HG02973 (cell line): Measurements from ENCODE around the gene POLR3GL.
A peak's percentile ranks its signal among the peaks of the same experiment; 100 is the strongest.

Source experiments
- ATAC-seq: cut with Tn5 transposase; IDR thresholded peaks from one replicate; pipeline ENCODE4 v1.9.1; 2021; ENCODE audit warnings: moderate library complexity; ENCODE audit not compliant: unreplicated experiment

The POLR3GL gene

DNA sequence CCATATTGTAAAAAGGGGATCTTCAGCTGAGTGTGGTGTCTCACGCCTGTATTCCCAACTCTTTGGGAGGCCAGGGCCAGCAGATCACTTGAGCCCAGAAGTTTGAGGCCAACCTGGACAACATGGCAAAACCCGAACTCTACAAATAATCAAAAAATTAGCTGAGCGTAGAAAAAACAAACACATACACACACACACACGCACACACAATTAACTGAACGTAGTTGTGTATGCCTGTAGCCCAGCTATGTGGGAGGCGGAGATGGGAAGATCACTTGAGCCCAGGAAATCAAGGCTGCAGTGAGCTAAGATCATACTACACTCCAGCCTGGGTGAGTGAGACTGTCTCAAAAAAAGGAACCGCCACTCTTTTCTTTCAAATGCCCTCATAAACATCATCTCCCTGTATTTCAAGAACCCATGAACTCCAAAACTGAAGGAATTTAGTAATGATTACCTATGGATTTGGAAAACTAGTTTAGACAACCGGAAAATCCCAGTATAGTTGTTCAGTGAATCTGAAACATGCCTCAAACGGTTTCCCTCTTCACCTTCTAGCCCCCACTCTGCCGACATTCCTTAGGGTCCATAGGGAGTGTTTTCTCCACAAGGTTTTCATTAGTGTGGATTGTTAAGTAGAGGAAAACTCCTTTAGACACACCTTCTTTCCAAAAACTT, 27.4 kb downstream of the POLR3GL start:
- ATAC-seq: no peak

DNA sequence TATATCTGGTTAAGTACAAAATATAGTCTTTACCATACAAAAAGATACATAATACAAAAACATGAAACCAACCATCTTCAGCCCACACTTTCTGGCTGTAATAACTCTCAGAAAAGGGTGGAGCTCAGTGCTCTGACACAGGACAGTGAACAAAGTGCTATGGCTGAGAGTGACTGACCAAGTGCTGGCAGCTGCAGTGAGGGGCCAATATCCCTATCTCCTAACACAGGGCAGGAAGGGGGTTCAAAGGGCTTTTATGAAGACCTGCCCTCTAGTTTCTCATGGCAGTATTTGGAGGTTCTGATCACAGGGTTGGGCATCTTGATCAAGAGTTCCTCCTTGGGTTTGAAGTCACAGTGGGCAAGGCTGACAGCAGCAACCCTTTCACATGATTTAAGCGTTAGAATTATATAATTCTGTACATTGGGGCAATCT, 28.0 kb downstream of the POLR3GL start:
- ATAC-seq: no peak

DNA sequence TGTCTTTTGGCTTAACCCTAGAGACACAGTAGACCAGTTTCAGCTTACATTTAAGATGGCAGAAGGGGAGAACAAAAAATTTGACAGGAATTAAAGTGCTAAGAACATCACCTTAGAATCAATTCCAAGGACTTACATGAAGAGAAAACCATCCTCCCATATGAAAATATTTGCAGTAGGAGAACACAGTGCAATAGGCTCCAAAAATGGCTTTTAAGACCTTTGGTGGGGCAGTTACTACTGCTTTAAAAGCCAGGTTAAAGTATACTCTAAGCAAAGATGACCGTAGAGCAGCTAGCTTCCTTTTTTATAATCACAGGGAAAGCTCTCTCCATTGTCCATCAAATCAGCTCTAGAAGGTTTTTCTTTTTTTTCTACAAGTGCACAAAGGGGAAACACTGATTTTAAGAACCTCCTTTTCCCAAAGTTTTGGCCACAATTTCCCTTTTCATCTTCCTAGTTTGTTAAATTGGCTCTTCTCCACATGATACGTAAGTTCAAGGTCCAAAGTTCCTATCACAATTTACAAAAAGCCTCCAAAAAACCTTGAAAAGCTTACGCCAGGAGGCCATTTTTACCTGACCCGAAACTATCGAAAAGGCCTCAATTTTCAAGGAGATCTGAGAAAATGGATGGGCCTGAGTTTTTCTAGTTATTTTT, 28.6 kb downstream of the POLR3GL start:
- ATAC-seq: no peak

DNA sequence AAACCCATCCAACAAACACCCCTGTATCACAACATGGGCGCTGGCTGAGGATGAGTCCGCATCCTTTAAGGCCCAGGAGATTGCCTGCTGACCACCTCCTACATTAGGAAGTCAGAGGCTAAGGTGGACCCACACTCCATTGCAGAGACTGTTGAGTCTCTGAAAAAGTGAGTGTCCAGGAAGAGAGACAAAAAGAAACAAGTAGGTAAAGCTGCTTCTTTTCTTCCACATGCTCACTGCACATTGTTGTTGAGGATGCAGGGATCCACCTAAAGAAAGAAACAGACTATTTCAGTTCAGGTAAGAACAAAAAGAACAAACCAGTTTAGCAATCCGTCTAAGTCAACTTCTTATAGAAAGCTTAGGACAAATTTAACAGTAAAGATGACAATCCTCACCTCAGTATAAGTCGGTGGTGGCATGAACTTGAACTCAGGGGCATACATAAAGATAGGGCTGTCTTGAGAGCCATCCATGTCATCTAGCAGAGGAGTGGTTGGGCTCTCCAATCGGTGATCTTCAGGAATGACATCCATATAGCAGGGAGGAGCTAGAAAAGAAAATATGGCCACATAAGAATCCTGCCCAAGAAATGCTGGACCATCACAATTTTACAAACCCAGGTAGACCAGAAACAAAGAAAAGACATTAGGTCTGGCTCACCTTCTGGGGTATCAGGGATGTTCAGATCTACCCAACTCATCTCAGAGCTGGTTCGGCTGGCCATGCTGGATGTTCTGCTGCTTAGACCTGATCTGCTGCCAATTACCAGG, 29.3 kb downstream of the POLR3GL start:
- ATAC-seq: no peak

DNA sequence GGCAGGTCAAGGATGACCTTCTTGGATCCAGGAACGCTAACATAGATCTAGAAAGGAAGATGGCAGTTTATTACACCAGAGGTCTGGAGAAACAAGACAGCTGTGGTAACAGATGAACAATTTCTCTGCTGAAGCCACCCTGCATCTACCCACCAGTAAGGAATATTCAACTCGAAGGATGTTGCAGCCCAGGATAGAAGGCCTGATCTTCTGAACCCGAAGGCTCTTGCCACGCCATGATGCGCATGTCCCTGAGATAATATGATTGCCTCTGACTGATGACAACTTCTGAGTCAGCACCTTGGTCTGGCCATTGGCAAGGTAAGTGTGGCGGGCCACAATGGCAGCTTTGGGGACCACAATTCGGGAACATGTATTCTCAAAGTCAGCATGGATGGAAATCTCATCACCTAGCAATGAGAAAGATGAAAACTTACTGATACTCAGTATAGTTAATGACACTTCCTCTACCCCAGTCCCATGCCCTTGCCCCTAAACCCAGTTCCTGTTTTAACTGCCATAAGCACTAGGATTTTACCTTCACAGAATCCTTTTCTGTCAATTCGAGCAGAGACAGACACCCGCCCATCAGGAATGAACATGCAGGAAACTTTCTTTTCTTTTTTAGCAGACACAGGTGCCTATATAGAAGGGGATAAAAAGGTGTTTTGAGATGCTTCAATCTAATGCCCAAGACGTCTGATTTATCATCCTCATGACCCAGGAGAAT, 30.1 kb downstream of the POLR3GL start:
- no peak for ATAC-seq

DNA sequence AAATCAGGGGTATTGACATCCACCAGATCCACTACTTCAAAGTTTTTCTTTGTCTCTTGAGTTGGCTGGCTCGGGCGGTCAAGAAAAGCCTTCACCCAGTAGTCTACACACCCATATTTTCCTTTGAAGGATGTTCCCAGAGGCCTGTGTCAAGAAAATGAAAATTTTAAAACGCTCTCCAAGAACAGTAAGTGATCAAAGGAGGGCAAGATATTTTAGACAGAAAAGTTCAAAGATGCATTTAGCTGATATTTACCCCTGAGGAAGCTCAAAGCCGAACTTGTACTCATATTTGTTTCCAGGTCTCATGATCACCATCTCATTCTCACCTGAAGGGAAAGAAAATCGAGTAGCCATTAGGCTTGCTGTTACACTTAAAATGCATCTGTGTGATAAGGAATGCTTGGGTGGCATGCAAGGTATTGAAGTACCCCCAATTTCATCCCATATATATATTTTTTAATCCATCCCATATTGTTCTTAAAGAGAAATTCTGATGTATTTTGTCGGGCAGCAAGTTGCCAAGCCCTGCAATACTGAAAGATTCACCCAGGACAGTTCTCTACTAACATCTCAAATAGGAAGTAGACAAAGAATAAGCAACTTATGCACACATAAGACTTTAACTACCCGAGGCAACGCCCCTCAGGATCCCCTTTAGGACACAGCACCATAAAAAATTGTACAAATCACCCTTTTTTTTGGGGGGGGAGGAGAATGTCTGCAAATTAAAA, 30.8 kb downstream of the POLR3GL start:
- no peak for ATAC-seq

DNA sequence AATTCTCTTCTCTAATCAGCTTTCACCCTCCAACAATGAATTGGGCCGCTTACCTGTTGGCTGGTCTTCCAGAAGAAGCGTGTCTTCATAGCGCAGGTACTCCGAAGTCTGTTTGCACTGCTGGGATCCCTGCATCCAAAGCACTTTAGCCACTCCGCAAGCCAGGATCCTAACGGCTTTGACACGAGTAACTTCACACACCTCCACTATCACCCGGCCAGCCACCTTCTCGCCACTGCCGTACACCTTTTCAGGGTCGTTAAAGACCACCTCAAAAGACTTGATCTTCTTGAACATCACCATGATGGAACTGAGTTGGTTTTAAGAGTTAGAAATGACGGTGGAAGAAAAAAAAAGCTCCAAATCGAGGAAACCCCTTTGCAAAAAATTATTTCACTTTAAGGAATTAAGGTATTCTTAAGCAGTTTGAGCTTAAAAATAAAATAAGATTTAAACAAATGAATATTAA, 31.5 kb downstream of the POLR3GL start:
- no peak for ATAC-seq

DNA sequence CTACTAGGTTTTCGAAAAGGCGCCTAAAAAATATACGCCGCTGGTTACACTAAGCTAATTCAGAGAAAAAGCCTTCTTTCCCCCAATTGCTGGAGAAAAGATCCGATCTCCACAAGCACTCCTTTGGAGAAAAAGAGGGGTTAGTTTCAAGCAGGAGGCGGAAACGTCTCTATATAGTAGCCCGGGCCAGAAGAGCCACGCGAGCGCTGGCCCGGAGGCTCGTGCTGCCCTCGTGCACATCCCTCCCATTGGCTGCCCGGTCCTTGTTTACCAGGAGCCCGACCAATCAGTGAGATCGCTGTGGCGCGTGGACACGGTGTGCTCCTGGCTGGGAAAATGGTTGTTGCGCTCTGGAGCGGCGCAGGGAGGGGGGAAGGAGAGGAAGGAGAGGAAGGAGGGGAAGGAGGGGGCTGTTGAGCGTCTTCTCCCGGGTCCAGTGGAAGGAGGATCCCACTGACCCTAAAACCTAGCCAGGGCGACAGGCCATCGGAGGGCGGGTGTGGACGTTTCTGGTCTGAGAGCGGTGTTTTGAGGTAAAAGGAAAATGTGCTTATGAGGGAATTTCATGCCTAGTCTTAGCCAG, 32.0 kb downstream of the POLR3GL start, which contains the start of gene TXNIP:
Gene TXNIP, minus strand, starts transcription at position 147 of the 583 bp plus-strand sequence. CDS start 313 bp downstream, outside the sequence.
- peak; percentile 84 for ATAC-seq

DNA sequence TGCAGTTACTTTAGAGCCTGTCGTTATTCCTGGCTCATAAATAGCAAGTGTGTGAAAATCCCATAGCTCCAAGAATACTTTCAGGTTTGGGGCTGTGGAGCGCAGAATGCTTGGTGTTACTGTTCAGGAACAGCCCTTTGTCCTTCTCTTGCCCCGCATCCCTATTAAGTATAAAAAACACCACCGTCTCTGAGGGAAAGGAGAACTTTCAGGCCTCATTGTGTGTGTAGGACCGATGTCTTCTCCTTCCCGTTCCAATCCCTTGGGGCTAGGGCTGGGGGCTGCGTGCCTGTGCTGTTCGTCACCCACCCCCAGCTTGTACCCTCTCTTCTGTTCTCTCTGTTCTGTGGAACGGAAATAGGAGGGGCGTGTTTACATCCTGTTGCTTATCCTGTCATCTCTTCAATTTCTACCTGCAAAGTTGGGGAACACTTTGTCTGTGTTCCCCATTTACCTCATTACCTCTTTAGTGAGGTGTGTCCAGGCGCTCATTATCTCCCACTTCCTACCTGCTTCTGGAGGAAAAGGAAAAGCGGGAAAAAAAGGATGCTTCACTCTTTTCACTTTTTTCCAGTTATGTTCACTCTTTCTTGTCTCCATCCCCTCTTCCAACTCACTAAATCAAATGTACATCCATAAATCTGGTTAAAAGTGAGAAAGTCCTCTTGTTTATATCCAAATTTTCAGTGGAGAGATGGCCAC, 32.7 kb downstream of the POLR3GL start:
- ATAC-seq: no peak

DNA sequence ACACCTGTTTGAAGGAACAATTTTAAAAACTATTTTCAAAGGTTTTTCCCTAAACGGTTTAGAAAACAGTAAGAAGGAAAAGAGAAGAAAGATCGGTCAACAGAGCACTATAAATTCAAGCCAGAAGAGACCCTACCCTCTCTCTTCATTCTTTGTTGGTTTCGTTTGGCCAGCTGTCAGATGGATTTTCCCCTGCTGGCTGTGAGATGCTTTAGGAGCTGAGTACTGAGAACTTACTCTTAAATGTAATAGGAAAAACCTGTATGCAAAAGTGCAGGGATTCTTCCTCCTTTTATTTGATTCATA, 33.2 kb downstream of the POLR3GL start:
- no peak for ATAC-seq

DNA sequence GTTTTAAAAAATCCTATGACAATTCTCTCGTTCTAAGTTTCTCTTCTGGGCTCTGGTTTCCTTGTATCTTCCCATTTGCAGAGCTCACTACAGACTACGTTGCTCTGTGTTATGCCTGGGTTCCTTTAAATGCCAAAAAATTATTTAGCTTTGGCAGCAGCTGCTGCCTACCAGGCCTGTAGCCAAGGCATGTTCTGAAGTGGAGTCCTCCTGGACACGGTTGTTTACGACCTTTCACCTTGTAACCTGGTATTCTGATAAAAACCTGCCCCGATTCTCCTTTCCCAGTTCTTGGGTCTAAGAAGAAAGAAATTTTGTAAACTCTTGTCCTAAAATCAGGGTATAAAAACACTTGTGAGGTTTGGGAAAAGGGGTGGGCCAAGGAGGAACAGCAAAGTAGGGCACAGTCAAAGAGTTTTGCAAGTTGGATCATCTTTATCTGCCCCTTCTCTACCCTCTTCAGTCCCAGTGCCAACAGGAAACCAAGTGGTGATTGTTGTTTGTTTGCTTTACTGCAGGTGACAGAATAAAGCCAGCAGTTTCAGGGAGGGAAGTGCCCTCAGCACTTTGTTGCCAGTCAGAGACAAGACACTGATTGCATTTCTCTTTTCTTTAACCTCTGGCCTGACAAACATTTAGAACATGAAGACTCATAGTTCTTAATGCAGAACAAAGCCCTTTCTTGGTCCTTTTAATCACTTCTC, 35.0 kb downstream of the POLR3GL start:
- ATAC-seq: no peak

DNA sequence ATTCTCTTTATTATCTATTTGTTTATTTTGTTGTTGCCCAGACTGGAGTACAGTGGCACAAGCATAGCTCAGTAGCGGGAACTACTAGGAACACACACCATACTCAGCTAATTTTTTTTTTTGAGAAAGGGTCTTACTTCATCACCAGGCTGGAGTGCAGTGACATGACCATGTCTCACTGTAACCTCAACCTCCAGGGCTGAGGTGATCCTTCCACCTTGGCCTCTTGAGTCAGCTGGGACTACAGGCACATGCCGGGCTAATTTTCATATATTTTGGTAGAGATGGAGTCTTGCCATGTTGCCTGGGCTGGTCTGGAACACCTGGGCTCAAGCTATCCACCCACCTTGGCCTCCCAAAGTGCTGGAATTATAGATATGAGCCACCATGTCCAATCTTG, 37.2 kb downstream of the POLR3GL start:
- ATAC-seq: no peak

DNA sequence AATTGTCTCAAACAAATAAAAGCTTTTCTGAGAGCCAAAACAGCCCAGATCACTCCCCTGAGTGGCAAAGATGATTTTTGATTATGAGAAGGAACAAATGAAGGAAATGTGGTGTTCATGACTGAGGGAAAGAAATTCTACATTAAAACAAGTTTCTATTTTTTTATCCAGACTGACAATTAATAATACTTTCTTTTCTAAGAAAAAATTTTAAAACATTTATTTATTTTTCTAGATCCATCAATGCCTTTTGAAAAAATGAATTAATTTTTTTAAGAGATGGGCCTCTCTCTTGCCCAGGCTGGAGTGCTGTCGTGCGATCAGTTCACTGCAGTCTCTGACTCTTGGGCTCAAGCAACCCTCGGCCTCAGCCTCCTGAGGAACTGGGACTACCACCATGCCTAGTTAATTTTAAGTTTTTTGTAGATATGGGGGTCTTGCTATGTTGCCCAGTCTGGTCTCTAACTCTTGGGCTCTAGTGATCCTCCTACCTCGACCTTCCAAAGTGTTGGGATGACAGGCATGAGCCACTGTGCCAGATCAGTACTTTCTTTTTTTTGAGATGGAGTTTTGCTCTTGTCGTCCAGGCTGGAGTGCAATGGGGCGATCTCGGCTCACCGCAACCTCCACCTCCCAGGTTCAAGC, 43.1 kb downstream of the POLR3GL start:
- ATAC-seq: no peak

DNA sequence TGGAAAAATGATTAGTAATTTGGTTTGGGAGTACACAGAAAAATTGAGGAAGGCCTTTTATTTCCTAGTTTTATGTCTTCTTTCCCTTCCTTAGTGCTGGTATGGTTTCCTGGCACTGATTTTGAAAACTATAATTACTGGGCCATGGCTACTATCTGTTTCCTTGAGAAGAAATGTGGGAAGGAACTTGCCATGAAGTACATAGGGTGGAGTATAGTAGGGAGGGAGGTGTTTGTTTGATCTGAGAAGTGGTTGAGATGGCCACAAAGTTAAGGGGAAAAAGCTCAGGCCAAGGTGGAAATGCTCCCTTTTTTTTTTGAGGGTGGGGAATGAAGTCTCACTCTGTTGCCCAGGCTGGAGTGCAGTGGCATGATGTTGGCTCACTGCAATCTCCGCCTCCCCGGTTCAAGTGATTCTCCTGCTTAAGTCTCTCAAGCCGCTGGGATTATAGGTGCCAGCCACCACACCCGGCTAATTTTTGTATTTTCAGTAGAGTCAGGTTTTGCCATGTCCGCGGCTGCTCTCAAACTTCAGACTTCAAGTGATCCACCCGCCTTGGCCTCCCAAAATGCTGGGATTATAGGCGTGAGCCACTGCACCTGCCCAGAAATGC, 45.7 kb downstream of the POLR3GL start:
- ATAC-seq: no peak

DNA sequence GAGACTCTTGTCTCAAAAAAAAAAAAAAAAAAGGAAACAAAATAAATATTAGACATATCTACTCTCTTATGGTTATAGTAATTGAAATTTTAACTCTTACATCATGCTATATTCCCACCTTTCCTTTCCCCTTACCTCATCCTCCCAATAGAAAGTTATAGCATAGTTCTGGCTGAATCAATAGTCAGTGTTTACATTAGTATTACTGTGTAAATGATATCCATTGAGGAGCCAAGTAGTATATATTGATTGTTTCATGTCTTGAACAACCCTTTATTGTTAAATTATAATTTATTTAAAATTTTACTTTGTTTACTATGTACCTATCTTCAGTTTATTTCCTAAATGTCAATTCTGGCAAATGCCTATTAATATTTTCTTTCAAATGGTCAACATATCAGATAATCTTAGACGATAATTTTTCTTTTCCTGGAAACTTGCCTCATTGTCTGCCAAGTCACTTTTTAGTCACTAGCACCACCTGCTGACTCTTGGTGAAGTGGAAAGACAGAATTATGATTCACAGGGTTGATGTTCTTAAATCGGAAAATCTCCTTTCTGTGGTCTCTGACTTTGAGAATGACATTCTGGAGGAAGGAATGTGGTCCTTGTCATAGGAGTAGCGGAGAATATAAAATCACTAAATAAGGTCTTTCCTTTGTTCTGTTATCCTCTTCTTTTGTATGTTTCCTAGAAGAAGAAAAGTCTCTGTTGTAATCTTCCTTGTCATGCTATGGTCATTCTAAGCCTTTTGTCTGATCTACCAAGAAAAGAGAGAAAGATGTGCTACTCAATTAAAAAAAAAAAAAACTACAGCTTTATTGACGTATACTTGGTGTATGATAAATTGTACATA, 48.4 kb downstream of the POLR3GL start:
- ATAC-seq: no peak

DNA sequence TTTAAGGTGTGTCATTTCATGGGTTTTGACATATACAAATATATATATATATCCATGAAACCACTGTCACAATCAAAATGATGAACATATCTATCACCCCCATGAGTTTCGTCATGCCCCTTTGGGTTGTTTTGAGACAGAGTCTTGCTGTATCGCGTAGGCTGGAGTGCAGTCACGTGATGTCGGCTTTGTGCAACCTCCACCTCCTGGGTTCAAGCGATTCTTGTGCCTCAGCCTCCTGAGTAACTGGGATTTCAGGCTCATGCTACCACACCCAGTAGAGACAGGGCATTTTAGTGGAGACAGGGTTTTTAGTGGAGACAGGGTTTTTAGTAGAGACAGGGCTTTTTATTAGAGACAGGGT, 49.1 kb downstream of the POLR3GL start:
- no peak for ATAC-seq

DNA sequence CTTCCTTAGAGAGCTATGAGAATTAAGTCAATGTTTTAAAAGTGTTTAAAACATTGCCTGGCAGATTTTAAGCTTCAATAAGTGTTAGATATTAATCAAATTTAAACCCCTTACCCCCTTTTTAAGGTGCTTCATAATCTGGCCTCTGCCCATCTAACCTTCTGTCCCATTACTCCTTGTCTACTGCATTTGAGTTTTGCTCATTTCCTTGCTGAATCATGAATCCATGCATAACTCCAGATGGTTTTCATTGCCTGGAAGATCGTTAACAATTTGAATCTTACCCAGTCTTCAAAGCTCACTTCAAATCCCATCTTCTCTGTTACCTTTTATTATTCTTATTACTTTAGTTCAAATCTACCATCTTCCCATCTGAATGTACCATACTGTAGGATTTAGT, 52.4 kb downstream of the POLR3GL start:
- ATAC-seq: no peak
